ENCODE measurements around the gene NCOR1.

GRCh38 chr17:15981208-15981607 is 234.1 kb downstream of the NCOR1 start:
- TF ChIP-seq POLR2AphosphoS5 (IDR thresholded peaks at IDR 0.05; ENCODE audit: low read depth) (no peak), ZNF462 (CRISPR knock-in tag; IDR thresholded peaks at IDR 0.05) (no peak), CTCF (conservative IDR thresholded peaks at IDR 0.05; ENCODE audit: low read depth in 2 of 2) (no peak), NANOG (IDR thresholded peaks at IDR 0.05; ENCODE audit: borderline replicate concordance) (no peak), CREB1 (CRISPR knock-in tag; IDR thresholded peaks at IDR 0.05; ENCODE audit: low read depth) (no peak), STAT1 (IDR thresholded peaks at IDR 0.05; ENCODE audit: unreplicated experiment) (no peak)

Data from GM23338 (cell line).